ENCODE results near the gene PRAMEF4. TPM values are rescaled to one million over a fixed set of nuclear protein-coding genes. Genes with fewer than 3 reads are reported as not detected.
"Not testable (repeated sequence)": the region's sequence is repeated elsewhere in the genome, so short reads cannot be mapped to it uniquely, and the experiment has no call there.

PRAMEF4 gene
- not detected for polyA plus RNA-seq (ENCODE audit: insufficient read depth in 1 of 5, insufficient read length in 5 of 5, low replicate concordance in 1 of 5)
- long read RNA-seq, donor 1, result 0 reads
- long read RNA-seq, donor 2, result 0 reads
- long read RNA-seq, donor 3, result 0 reads
- long read RNA-seq, donor 4, result 0 reads
- long read RNA-seq, donor 5, result 0 reads
- long read RNA-seq, donor 6, result 0 reads
- long read RNA-seq, donor 7, result 0 reads
- long read RNA-seq, donor 8, result 0 reads

GRCh38 chr1:12886101-12886500, at the start of gene PRAMEF4:
Gene PRAMEF4 (minus strand): TSS chr1:12886201. CDS start chr1:12883394, 2,807 bp downstream.
- DNase-seq, result not testable (repeated sequence)

GRCh38 chr1:12924368-12924767, 38.4 kb upstream of the PRAMEF4 start:
- not testable (repeated sequence) for DNase-seq

GRCh38 chr1:12921749-12922148, 35.7 kb upstream of the PRAMEF4 start:
- DNase-seq, result not testable (repeated sequence)

GRCh38 chr1:12916310-12916709, 30.3 kb upstream of the PRAMEF4 start, which contains the start of gene PRAMEF7:
Gene PRAMEF7 (plus strand): TSS chr1:12916610. CDS start chr1:12917693, 1,083 bp downstream.
- not testable (repeated sequence) for DNase-seq

- not testable (repeated sequence) for DNase-seq
Measured at GRCh38 chr1:12903793-12904572, 18.0 kb upstream of the PRAMEF4 start.

GRCh38 chr1:12899186-12899585, 13.2 kb upstream of the PRAMEF4 start:
- DNase-seq, result not testable (repeated sequence)

- DNase-seq, result not testable (repeated sequence)
Measured at GRCh38 chr1:12898170-12898569, 12.2 kb upstream of the PRAMEF4 start, which contains the start of gene PRAMEF10. Gene PRAMEF10 (minus strand): TSS chr1:12898270. CDS start chr1:12895847, 2,423 bp downstream.

- DNase-seq, result not testable (repeated sequence)
Measured at GRCh38 chr1:12878453-12878852, 7.5 kb downstream of the PRAMEF4 start.

- not testable (repeated sequence) for DNase-seq
Measured at GRCh38 chr1:12863131-12863880, 22.7 kb downstream of the PRAMEF4 start.

- not testable (repeated sequence) for DNase-seq
Measured at GRCh38 chr1:12856786-12857185, 29.2 kb downstream of the PRAMEF4 start, which contains the start of gene PRAMEF2. Gene PRAMEF2 (plus strand): TSS chr1:12857086. CDS start chr1:12859010, 1,924 bp downstream.

GRCh38 chr1:12851779-12852178, 34.2 kb downstream of the PRAMEF4 start:
- no peak for DNase-seq

- DNase-seq, result not testable (repeated sequence)
Measured at GRCh38 chr1:12848620-12849019, 37.4 kb downstream of the PRAMEF4 start, which contains the start of gene HNRNPCL1. Gene HNRNPCL1 (minus strand): TSS chr1:12848720. CDS start chr1:12848289, 431 bp downstream.

GRCh38 chr1:12833251-12833650, 52.8 kb downstream of the PRAMEF4 start:
- DNase-seq, result not testable (repeated sequence)

- DNase-seq, result not testable (repeated sequence)
Measured at GRCh38 chr1:12831310-12831709, 54.7 kb downstream of the PRAMEF4 start, which contains the start of gene PRAMEF11. Gene PRAMEF11 (minus strand): TSS chr1:12831410. CDS start chr1:12828789, 2,621 bp downstream.

Other genes with a start within 250 kb of the PRAMEF4 start
- under 1 TPM in 2 of 5 donors, not detected in 3; 0.09 to 0.15 TPM for gene AADACL4, start 242.1 kb downstream of the PRAMEF4 start, polyA plus RNA-seq (ENCODE audit: insufficient read depth in 1 of 5, insufficient read length in 5 of 5, low replicate concordance in 1 of 5)
- gene AADACL3, start 170.1 kb downstream of the PRAMEF4 start, polyA plus RNA-seq (ENCODE audit: insufficient read depth in 1 of 5, insufficient read length in 5 of 5, low replicate concordance in 1 of 5), result not detected
- 1 to 10 TPM in 4 of 5 donors, under 1 TPM in 1; 0.26 to 3.0 (median 1.7) TPM for gene CFAP107, start 140.0 kb downstream of the PRAMEF4 start, polyA plus RNA-seq (ENCODE audit: insufficient read depth in 1 of 5, insufficient read length in 5 of 5, low replicate concordance in 1 of 5)
- gene PRAMEF12, start 112.5 kb downstream of the PRAMEF4 start, polyA plus RNA-seq (ENCODE audit: insufficient read depth in 1 of 5, insufficient read length in 5 of 5, low replicate concordance in 1 of 5), result not detected
- gene PRAMEF1, start 94.8 kb downstream of the PRAMEF4 start, polyA plus RNA-seq (ENCODE audit: insufficient read depth in 1 of 5, insufficient read length in 5 of 5, low replicate concordance in 1 of 5), result not detected
- not detected for gene PRAMEF11, start 54.8 kb downstream of the PRAMEF4 start, polyA plus RNA-seq (ENCODE audit: insufficient read depth in 1 of 5, insufficient read length in 5 of 5, low replicate concordance in 1 of 5)
- gene HNRNPCL1, start 37.5 kb downstream of the PRAMEF4 start, polyA plus RNA-seq (ENCODE audit: insufficient read depth in 1 of 5, insufficient read length in 5 of 5, low replicate concordance in 1 of 5), result under 1 TPM in 3 of 5 donors, not detected in 2; 0.15 to 0.28 (median 0.23) TPM
- gene PRAMEF2, start 29.1 kb downstream of the PRAMEF4 start, polyA plus RNA-seq (ENCODE audit: insufficient read depth in 1 of 5, insufficient read length in 5 of 5, low replicate concordance in 1 of 5), result not detected
- gene PRAMEF10, start 12.1 kb upstream of the PRAMEF4 start, polyA plus RNA-seq (ENCODE audit: insufficient read depth in 1 of 5, insufficient read length in 5 of 5, low replicate concordance in 1 of 5), result not detected
- not detected for gene PRAMEF7, start 30.4 kb upstream of the PRAMEF4 start, polyA plus RNA-seq (ENCODE audit: insufficient read depth in 1 of 5, insufficient read length in 5 of 5, low replicate concordance in 1 of 5)
- not detected for gene PRAMEF6, start 61.4 kb upstream of the PRAMEF4 start, polyA plus RNA-seq (ENCODE audit: insufficient read depth in 1 of 5, insufficient read length in 5 of 5, low replicate concordance in 1 of 5)
- not detected for gene PRAMEF27, start 170.4 kb upstream of the PRAMEF4 start, polyA plus RNA-seq (ENCODE audit: insufficient read depth in 1 of 5, insufficient read length in 5 of 5, low replicate concordance in 1 of 5)
- gene HNRNPCL3, start 174.6 kb upstream of the PRAMEF4 start, polyA plus RNA-seq (ENCODE audit: insufficient read depth in 1 of 5, insufficient read length in 5 of 5, low replicate concordance in 1 of 5), result not detected
- gene PRAMEF25, start 184.6 kb upstream of the PRAMEF4 start, polyA plus RNA-seq (ENCODE audit: insufficient read depth in 1 of 5, insufficient read length in 5 of 5, low replicate concordance in 1 of 5), result not detected
- under 1 TPM in 4 of 5 donors, not detected in 1; 0.16 to 0.26 (median 0.23) TPM for gene HNRNPCL2, start 230.7 kb upstream of the PRAMEF4 start, polyA plus RNA-seq (ENCODE audit: insufficient read depth in 1 of 5, insufficient read length in 5 of 5, low replicate concordance in 1 of 5)